Chondrocyte (in vitro differentiated cells): ENCODE data around the gene PTK6. TPM values are rescaled to one million over a fixed set of nuclear protein-coding genes. Genes with fewer than 3 reads are reported as not detected.

Experiments
- DNase-seq: peaks from one replicate; pipeline ENCODE4 v3.0.0; 2021; ENCODE audit warnings: mixed read lengths, low spot score
- H3K27ac Mint-ChIP-seq: one replicate; pipeline ENCODE4 v1.8.0; 2021; ENCODE audit warnings: mild to moderate bottlenecking, moderate library complexity, mixed read lengths; ENCODE audit not compliant: unreplicated experiment
- H3K27me3 Mint-ChIP-seq: 2 replicates; pipeline ENCODE4 v1.8.0; 2021; ENCODE audit warnings: low read depth, mixed read lengths
- H3K36me3 Mint-ChIP-seq: 2 replicates; pipeline ENCODE4 v1.8.0; 2021; ENCODE audit warnings: low read depth, mixed read lengths
- H3K4me1 Mint-ChIP-seq: 2 replicates; pipeline ENCODE4 v1.8.0; 2021; ENCODE audit warnings: low read depth, mild to moderate bottlenecking, mixed read lengths
- H3K4me3 Mint-ChIP-seq: one replicate; pipeline ENCODE4 v1.8.0; 2021; ENCODE audit warnings: mild to moderate bottlenecking, moderate library complexity, mixed read lengths; ENCODE audit not compliant: unreplicated experiment
- H3K9me3 Mint-ChIP-seq: 2 replicates; pipeline ENCODE4 v1.8.0; 2021; ENCODE audit warnings: low read depth, mixed read lengths
- CTCF ChIP-seq: fragments of 200-600 bp; sonication (generic); IDR thresholded peaks from 2 replicates; pipeline ENCODE4 v1.5.0; 2021; ENCODE audit warnings: antibody characterized with exemption, mild to moderate bottlenecking, moderate library complexity
- total RNA-seq: library from RNA; stranded (reverse); gene quantifications from 3 replicates; pipeline ENCODE4 v1.2.1, GENCODE V29; 2021

The PTK6 gene
- total RNA-seq, 1 donor from 2014 or later: not detected

- no peak for DNase-seq
- no peak overlapping the region for H3K27ac Mint-ChIP-seq
- H3K27me3 Mint-ChIP-seq: peaks cover 10% of the 10 kb centered on the region
- no peaks in the 10 kb centered on the region for H3K9me3 Mint-ChIP-seq
- no peaks in the 10 kb centered on the region for H3K36me3 Mint-ChIP-seq
- H3K4me1 Mint-ChIP-seq: no peaks in the 10 kb centered on the region
- H3K4me3 Mint-ChIP-seq: no peak overlapping the region
- no peak for TF ChIP-seq CTCF
Observed at GRCh38 chr20:63548542-63548941, 11.4 kb upstream of the PTK6 start.

- TF ChIP-seq CTCF: no peak
- peaks cover 10% of the 10 kb centered on the region for H3K27me3 Mint-ChIP-seq
- no peak within 1 kb of the TSS for H3K4me3 Mint-ChIP-seq
- H3K9me3 Mint-ChIP-seq: no peaks in the 10 kb centered on the region
- no peak for DNase-seq
- H3K27ac Mint-ChIP-seq: no peak within 1 kb of the TSS
- H3K36me3 Mint-ChIP-seq: no peaks in the 10 kb centered on the region
- H3K4me1 Mint-ChIP-seq: no peaks in the 10 kb centered on the region
Observed at GRCh38 chr20:63547725-63548480, 10.7 kb upstream of the PTK6 start, which contains the start of gene SRMS. SRMS (minus strand) TSS chr20:63547749; CDS start chr20:63547463, 286 bp downstream.

DNA sequence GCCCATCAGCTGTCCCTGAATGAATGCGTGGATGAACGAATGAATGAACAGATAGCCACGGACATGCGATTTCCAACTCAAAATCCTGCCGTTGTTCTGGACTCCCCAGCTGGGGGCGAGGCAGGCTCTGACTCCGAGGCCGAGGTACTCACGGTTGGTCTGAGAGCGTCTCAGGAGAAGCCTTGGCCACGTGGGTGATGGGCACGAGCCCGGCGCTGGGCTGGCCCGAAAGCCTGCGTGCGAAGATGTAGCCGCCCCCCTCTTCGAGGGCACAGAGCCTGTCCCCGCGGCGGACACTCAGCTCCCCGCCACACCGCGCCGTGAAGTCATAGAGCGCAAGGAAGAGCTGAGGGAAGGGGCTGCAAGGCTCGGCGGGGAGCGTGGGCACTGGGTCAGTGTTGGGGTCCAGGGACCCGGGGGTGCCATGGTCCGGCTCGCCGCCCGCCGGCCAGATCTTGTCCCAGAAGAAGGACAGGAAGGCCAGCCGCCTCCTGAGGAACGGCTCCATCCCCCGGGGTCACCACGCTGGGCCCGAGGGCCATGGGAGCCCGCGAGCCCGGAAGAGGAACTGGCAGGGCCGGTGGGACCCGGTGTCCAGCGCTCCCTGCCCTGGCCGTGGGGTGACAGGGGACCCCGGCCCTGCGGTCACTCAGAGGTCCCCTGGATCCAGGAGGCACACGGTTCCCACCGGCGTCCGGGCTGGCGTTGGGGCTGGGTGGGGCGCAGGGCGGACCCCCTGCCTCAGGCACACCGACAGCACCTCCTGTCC, 10.0 kb upstream of the PTK6 start:
- Mint-ChIP-seq H3K4me3 (no peak overlapping the region), H3K27ac (no peak overlapping the region), H3K4me1 (no peaks in the 10 kb centered on the region), H3K36me3 (no peaks in the 10 kb centered on the region), H3K27me3 (peaks cover 10% of the 10 kb centered on the region), H3K9me3 (no peaks in the 10 kb centered on the region)
- no peak for TF ChIP-seq CTCF
- no peak for DNase-seq

DNA sequence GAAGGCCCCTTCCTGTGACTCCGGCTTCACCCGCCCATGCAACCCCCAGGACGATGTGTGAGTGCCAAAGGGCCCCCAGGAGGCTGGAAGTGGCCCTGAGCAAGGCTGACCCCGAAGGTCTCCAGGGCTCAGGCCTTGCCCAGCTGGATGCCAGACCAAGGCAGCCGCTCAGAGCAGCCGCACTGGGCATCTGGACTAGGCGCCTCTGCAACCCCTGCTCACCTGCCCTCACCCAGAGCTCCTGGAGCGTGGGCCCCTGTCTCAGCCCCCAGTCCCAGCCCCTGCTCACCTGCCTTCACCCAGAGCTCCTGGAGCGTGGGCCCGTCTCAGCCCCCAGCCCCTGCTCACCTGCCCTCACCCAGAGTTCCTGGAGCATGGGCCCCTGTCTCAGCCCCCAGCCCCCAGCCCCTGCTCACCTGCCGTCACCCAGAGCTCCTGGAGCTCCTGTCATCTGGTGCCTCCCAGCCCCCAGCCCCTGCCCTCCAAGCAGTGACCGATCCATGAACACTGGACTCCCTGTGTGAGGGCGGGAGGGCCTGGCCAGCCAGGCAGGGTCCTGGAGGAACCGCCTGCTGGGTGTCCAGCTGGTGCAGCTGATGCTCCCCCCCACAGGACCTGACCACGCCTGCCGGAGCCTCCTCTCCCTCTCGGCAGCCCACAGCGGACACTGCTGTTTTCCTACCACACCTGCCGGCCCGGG, 9.2 kb upstream of the PTK6 start:
- Mint-ChIP-seq H3K9me3 (no peaks in the 10 kb centered on the region), H3K4me1 (no peaks in the 10 kb centered on the region), H3K36me3 (no peaks in the 10 kb centered on the region), H3K27me3 (peaks cover 10% of the 10 kb centered on the region), H3K27ac (no peak overlapping the region), H3K4me3 (no peak overlapping the region)
- DNase-seq: no peak
- no peak for TF ChIP-seq CTCF

- no peak for TF ChIP-seq CTCF
- Mint-ChIP-seq H3K4me3 (no peak overlapping the region), H3K9me3 (no peaks in the 10 kb centered on the region), H3K4me1 (no peaks in the 10 kb centered on the region), H3K36me3 (no peaks in the 10 kb centered on the region), H3K27ac (no peak overlapping the region), H3K27me3 (peaks cover 10% of the 10 kb centered on the region)
- no peak for DNase-seq
Observed at GRCh38 chr20:63545814-63546213, 8.6 kb upstream of the PTK6 start.
